Renal pelvis (tissue), 4 donors: ENCODE results near the gene TRMT2A. TPM values are rescaled to one million over a fixed set of nuclear protein-coding genes. Genes with fewer than 3 reads are reported as not detected.

Source experiments
- DNase-seq: peaks from one replicate; pipeline ENCODE4 v3.0.0-alpha.2; 2013
- polyA plus RNA-seq, 3 donors: library from polyadenylated mRNA; unstranded; fragments of 120-200 nt; gene quantifications; one replicate each; pipeline ENCODE4 v1.2.1, GENCODE V29; 2013; ENCODE audit not compliant: insufficient read length in 3 of 3

Gene TRMT2A
- polyA plus RNA-seq, 3 donors = 53.3 to 60.7 (median 59.2) TPM

DNA sequence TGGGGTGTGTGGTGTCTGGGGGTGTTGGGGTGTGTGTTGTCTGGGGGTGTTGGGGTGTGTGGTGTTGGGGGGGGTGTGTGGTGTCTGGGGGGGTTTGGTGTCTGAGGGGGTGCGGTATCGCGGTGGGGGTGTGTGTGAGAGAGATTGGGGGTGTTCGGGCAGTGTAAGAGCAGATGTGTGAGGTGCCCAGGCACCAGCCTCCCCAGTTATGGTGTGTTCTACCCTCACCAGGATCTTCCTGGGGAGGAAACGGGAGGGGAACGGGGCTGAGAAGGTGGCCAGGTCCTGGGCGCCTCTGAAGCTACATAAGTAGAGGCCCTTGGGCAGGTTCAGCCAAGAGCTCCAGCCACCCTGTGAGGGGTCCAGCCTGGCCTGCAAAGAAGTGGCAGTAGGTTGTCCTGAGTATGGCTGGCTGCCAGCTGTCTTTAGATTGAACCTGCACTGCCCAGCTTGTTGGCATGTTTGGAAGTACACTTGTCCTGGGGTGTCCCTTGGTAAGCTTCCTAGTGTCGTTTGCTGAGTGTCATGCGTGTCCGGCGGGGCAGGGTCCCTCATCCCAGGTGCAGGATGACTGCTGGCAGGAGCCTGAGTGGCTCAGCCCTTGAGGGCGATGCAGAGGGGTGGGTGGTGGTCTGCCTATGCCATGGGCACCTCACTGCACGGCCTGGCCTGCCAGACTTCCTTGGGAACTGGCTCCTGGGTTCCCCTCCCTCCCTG lies 6.5 kb upstream of the TRMT2A start:
- no peak for DNase-seq

DNA sequence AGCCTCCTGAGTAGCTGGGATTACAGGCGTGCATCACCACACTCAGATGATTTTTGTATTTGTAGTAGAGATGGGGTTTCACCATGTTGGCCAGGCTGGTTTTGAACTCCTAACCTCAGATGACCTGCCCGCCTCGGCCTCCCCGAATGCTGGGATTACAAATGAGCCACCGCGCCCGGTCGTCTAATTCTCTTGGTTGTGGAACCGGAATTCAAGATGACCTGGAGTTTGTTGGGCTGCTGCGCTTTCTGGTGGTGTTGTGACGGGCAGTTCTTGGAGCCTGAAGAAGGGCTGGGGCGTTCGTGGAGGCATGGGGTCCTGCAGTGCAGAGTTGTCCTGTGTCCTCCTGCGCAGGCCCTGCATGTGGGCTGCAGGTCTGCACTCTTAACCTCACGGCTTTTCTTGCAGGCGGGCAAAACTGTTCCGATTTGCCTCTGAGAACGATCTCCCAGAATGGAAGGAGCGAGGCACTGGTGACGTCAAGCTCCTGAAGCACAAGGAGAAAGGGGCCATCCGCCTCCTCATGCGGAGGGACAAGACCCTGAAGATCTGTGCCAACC lies 4.9 kb upstream of the TRMT2A start:
- DNase-seq = no peak

DNA sequence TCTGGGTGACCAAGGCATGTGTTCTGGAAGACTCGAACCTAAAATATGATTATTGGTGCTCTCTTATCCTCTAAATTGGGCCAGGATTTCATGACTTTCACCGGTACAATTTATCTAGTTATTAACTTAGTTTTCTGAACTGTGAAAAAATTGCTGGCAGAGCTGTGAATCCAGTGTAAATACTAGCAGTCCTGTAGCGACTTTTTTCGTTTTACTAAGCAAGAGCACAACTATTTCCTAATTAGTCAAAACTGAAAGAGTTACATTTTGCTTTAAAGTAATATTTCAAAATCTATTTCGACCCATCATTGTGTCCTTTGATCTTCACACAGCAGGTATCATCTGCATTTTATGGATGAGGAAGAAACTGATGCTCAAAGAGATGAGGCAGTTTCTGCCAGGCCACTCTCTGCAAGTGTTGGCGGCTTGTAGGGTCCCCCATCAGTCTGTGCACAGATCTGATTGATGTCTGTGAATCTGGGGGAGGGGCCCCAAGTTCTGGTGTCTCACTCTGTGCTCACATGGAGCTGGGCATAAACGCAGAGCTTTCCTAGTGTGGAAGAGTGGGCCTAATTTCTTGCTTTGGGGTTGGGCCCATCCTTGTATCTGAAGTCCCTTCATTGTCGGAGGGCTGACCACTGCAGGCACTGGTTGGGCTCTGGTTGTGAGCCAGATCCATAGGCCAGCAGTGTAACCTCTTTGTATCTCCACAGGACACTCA lies 1.4 kb upstream of the TRMT2A start:
- DNase-seq = no peak

DNA sequence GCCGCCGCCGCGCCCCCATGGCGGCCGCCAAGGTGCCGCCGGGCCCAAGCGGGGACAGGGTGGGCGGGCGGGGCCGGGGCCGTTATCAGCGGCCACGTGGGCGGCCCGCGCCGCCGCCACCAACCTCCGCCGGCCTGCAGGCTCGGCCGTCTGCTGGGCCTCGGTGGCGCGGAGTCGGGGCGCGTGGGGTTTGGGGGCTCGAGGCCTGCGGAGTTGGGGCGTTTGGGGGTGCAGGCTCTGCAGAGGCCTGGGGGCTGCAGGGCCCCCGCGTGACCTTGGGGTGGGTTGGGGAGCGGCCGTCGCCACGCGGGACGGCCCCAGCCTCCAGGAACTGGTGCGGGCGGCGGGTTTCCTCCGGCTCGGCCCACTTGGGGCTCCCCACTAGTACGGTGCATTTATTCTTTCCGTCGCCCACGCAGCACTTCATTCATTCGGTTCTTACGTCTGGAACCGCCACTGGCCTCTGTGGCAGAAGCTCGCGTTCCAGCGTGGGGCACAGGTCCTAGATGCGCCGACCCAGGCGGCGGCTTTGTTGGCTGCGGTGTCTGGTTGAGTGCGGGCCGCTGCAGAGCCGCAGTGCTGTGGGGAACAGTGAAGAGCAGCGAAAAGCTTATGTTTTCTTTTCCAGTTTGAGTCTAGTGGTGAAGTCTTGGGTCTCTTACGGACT lies 740 bp upstream of the TRMT2A start:
- no peak for DNase-seq

DNA sequence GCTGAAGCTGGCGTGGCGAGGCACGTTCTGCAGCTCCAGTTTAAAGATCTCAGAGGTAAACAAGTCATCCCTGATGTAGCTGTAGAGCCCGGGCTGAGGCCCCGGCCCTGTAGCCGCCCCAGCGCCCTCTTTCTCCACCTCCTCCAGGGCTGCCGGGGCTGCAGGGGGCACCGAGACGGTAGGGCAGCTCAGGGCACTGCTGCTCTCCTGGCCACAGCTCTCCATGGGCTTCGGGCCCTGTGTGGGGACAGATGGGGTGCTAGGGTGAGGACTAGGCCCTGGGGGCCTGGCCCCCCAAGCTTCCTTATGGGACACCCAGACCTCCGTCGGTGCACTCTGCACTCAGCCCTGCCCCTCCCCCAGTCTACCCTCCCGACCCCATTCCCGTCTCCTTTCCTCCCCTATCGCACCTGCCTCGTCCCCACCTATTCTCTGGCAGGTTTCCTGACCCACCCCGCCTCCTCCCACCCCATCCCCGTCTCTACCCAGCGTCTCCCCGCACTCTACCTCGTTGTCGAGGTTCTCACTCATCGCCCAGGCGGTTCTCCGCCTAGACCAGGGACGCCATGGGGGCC lies 563 bp downstream of the TRMT2A start:
- no peak for DNase-seq

DNA sequence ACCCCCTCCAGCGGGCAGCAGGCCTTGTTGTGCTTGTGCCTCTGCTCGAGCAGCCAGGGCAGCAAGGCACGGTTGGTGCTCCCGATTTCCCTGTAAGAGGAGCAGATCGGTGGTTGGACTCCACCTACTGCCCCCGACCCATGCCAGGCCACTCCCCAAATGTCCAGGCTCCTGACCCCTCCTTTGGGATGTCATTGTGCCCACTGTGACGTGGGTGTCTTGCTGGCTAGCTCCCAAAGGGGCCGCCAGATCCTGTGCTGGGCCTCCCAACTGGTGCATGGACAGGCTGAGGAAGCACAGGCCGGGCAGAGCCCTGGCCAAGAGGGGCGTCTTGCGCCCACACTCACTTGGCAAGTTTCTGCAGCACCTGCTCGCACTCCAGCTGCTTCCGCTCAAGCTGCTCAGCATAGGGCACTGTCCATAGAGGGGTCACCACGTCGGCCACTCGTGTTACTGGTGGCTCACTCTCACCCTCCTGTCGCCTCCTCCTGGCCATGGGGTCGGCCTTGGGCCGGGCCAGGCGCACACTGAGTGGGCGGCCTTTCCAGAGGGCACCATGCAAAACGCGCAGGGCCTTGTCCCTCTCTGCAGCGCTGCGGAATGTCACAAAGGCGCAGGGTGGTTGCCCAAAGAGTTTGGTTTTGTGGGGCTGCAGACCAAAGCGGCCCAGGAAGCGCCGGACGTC lies 1.2 kb downstream of the TRMT2A start, which contains the start of gene RANBP1:
TSS of gene RANBP1 (plus strand) at position 414 of the 685 bp plus-strand sequence. CDS start at position 495, 81 bp downstream.
- no peak for DNase-seq

DNA sequence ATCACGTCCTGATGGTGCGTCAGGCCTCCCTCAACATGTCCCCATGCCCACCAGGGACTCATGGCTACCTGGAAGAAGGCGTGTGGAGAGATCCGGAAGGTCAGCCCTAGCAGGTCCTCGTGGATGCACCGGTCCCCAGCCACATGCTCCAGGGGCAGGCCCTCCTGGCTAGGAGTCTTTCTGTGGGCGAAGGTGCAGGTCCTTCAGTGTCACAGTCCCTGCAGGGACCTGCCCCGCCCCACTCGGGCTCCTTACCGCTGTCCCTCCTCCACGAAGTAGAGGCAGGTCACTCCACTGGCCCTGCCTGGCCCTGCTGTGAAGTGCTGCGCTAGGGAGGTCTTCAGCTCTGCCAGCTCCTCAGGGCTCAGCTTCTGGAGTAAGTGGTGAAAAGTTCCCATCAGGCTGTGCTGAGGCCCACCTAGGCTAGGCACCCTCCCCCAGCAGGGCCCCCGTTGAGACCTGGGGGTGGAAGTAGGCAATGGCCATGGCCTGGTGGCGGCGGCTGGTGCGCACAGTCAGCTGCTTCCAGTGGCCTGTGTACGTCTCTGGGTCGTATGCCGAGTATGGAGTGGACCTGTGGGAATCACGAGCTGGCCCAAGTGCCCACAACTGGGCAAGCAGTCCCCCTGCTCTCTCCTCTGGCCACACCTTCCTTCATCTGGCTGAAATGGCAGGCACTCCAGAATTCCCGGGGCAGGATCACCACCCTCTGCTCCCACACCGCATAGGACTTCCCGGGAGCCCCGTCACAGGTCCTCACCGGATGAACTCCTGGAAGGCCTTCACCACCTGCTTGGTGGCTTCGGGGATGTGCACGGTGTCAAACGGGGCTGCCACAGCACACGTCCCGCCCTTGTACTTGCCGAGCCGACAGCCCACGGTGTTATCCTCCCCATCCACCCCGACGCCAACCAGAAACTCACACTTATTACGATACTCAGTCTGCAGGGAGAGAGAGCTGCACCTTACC lies 2.2 kb downstream of the TRMT2A start:
- no peak for DNase-seq

DNA sequence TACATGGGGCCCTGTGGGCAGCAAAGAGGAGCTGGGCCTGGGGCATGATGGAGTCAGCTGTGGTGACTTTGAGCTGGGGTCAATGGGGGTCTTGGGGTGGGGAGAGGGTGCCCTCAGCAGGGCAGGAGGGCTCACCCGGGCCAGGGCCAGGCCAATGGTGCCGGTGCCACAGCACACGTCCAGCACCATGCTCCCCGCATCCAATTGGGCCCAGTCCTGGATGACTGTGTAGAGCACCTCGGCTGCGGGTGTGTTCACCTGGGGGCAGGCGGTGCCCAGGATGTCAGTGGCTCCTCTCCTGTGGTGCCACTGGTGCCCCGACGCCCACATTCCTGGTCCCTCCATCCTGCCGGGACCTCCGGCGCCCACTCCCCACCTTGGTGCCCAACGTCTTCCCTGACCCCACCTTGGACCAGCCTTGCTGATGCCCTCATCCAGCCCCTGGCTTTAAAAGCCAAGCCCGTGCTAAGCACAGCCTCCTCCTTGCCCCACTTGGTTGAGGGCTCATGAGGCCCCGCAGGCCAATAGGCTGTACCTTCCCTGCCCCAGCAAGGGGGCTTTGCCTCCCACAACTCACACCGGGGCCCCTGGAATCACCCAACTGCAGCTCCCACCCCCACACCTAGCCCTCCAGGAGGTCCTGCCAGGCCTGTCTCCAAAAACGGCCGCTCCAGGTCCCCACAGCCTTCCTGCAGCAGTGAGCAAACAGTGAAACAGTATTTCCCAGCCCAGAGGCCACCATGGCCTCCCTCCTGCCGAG lies 3.3 kb downstream of the TRMT2A start:
- no peak for DNase-seq

DNA sequence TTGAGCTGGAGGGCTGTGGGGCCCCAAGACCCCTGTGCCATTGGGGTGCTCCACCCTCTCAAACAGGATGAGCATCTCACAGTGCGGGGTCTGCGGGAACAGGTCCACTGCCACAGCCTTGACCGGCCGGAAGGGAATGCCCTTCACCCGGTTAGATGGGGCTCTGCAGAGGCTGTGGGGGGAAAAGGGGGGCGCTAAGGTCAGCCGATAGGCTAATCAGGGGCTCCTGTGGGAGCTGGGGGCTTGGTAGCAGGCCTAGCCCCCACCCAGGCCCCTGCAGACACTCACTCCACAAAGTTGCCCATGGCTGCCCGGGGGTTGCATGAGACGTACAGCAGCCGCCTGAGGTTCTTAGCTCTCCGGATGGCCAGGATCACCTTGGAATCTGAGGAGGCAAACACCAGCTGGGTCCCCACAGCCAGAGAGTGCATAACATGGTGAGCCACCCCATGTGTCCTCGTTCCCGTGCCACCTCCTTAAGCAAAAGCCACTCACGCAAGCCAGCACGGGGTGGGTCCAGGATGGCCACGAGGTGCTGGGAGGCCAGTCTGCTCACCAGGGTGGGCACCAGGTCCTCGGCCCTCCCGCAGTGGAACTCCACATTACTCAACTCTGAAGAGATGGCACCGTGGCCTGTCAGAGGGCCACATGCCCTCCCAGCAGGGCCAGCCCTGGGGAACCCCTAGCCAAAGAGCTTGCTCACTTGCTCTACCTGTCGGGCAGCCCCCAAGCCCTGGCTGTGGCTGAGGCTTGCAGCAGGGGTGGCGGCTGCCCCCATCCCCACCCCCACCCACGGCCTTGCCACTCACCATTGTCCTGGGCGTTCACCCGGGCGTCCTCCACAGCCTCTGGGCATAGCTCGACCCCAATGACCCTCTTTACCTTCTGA lies 4.2 kb downstream of the TRMT2A start:
- no peak for DNase-seq

DNA sequence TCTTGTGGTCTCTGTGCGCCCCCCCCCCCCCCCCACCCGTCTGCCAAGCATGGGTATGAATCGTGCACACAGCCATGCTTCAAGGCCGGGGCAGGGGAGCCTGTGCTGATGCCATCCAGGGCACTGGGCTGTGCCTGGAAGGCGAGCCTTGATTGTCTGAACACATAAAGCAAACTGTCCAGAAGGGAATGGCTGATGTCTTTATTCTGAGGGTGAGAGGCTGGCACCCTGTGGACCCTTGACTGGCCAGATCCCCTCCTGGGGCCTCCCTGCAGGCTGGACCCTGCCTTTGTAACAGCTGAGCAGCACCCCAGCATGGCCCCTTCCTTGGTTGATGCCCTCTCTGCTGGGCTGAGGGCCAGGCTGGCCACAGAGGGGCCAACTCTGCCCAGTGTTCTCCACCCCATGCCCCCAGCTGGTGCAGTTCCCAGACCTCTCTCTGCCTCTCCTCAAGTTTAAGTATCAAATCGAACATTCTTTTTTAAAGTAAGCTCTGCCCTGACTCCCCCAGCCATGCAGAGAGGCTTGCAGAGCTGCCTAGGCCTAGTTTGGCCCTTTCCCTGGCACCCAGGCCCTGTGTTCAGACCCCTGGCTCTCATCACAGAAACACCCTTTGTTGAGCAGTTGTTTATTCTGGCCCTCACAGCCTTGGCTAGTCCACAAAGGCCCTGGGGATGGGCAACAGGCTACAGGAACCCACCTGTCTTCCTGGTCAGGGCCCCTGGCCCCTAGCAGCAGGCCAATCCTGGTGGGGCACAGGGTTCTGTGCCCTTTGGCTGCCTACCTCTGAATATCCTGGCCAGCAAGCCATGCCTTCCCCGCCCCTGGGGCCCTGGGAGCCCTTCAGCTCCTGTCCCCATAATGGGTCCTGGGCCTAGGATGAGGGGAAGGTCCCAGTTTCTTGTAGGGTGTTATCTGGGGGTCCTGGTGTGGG lies 5.1 kb downstream of the TRMT2A start:
- DNase-seq = no peak

DNA sequence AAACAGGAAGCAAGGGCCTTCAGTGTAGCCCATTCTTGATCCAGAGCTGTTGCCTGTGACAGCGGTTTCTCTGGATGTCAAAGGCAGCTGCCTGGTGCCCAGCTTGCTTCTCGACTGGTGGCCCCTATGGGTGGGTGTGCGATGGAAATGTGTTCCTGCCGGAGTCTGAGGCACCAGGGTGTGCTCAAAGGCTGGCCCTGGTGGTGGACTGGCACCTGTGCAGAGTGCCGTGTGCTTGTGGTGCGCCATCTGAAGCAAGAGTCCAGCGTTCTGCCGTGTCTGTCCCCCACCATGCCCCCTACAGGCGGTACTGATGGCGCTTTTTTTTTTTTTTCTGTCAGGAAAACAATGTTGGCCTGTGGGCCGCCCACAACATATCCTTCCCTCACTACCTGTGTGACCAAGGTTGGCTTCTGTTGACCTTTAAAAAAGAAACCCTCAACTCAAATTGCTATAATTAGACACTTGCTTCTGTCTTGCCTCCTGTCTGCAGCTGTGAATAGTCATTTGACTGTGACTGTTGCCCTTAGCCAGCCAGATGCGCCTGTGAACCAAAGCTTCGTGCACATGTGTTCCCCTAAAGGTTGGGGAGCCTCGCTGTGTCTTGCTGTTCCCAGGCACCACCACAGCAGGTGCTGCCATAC lies 5.9 kb downstream of the TRMT2A start:
- DNase-seq = no peak

DNA sequence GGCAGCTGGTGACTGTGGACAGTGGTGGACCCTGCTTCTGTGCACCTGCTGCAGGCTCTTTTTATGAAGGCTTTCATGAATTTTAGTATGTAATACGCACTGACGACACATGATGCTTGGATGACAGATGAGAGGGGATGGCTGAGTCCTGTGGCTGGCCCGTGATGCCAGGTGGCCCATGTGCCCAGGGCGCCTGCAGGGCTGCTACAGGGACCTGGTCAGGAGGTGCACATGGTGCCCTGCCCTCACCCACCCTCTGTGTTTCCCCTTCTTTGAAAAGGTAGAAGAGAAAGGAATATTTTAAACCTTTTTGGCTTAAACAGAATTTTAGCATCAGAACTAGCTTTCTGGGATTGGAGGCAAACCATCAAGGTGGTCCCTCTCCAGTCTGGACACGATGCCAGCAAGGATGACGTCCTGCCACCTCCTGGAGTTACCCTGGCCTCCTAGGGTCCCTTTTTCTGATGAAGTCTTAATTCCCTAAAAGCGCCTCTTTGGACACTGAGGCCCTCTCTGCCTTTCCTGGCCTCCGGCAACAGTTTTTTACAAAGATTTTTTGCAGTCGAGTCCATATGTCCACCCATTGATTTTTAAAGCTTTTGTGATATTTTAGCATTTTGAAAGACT lies 6.6 kb downstream of the TRMT2A start:
- DNase-seq = no peak

DNA sequence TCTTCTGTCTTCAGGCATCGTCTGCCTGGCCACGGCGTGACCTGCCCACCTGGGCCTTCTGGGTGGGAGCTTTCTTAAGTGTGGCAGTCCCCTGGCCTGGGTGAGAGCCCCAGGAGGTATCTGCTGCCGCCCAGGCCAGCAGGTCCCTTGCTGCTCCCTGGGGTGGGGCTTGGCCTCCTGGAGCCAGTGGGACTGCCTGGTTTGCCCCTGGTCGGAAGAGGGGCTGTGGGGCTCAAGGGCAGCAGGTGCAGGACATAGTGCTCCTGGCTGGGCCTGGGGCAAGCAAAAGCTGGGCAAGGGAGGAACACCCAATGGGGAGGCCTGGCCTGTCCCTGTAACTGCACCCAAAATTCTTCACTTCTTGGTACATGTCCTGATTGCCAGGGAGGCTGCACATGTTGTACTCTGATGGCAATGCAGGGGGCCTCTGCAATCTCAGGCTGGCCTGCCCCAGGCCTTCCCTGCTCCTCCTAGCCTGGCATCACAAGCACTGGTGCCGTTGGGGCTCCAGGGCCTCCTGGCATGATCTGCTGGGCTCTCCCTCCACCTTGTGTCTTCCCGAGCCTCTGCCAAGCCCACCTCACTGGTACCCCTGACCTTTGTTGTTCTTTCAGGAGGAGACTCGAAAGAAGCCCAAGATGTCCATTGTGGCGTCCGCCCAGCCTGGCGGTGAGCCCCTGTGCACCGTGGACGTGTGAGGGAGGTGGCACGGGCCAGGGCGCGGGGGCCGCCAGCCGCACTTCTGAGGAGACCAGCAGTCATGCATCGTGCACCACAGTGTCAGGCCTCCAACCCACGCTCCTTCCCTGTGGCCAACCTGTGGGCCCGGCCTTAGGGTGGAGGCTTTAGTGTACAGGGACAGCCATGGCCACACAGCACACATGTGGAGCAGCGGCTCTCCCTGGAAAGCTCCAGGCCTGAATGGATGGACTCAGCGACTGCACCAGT lies 7.3 kb downstream of the TRMT2A start:
- DNase-seq = no peak

DNA sequence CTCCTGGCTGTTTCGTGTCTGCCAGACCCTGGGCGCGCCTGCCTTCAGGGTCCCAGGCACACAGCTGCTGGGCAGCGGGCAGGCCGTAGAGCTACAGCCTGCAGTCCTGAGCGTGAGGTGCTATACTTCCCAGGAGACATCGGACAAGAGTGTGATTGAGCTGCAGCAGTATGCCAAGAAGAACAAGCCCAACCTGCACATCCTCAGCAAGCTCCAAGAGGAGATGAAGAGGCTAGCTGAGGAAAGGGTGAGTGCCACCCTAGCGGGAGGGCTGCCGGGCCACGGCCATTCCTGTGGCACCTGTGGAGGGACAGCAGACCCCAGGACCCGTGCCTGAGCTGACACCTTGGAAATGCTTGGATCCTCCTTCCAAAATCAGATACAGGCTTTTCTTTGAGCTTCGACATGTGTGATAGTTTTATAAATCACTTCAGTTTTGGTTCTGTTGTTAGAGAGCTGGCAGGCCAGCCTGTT lies 8.2 kb downstream of the TRMT2A start:
- no peak for DNase-seq
